Mucosa of rectum (tissue), 2 donors: ENCODE data around the gene GM2A.

Experiments used
- H3K27ac ChIP-seq, 2 donors: one replicate each; pipeline ENCODE4 v1.7.0; 2013; ENCODE audit warnings: inconsistent platforms in 2 of 2, low read depth in 2 of 2, low read length in 2 of 2
- H3K27me3 ChIP-seq, 2 donors: one replicate each; pipeline ENCODE4 v1.7.0; 2013; ENCODE audit warnings: low read length in 2 of 2; ENCODE audit not compliant: control insufficient read depth in 2 of 2, insufficient read depth in 2 of 2
- H3K36me3 ChIP-seq, 2 donors: one replicate each; pipeline ENCODE4 v1.7.0; 2013; ENCODE audit warnings: low read length in 2 of 2; ENCODE audit not compliant: control insufficient read depth in 2 of 2, insufficient read depth in 2 of 2
- H3K4me1 ChIP-seq, 2 donors: one replicate each; pipeline ENCODE4 v1.7.0; 2013; ENCODE audit warnings: low read length in 2 of 2, mild to moderate bottlenecking in 1 of 2; ENCODE audit not compliant: control insufficient read depth in 2 of 2, insufficient read depth in 2 of 2
- H3K4me3 ChIP-seq, 2 donors: one replicate each; pipeline ENCODE4 v1.7.0; 2013; ENCODE audit warnings: low read length in 2 of 2
- H3K9ac ChIP-seq, 2 donors: one replicate each; pipeline ENCODE4 v1.7.0; 2013; ENCODE audit warnings: low read length in 2 of 2, low read depth in 1 of 2, mild to moderate bottlenecking in 1 of 2
- H3K9me3 ChIP-seq, 2 donors: one replicate each; pipeline ENCODE4 v1.7.0; 2013; ENCODE audit warnings: low read length in 2 of 2; ENCODE audit not compliant: control insufficient read depth in 2 of 2
- donor health status: healthy.
- donor health status: Normal muscosa, but diverticular disease.

GM2A gene

DNA sequence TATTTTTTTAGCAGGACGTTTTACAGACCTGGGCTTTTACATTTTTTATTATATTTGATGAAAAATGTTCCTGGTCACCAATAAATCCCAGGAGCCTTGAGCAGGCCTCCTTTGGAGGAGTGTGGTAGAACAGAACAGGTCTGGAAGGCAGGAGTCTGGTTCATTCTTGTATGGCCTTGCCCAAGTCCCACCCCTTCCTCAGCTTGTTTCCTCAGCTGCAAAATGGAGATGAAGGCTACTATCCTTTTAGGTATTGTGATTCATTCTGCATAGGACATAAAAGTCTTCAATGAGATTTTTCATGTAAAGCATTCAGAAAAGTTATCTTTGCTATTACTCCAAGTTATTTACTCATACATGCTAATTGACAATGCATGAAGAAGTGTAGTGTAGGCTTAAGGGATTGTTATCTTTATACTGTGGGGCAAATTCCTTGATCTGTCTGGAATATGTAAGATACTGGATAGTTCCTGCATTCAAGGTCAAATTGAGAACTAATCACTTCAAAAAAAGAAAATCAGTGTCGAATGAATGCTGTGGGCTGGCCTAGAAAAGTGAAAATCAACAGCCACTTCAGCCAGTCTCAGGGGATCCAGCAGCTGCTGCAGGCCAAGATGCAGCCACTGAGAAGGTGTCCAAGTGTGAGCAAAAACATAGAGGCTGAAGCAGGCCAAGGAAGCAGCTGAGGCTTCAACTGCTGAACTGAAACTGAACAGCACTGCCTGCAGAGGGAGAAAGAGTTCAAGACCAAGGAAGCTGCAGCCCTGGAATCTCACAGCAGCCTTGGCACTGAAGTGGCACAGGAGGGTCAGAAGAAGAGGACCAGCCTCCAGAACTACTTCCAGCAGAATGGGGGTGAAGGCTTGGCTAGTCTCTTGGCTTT lies 66.1 kb downstream of the GM2A start:
- H3K4me1 ChIP-seq = no peaks in the 10 kb centered on the region
- H3K9me3 ChIP-seq = no peaks in the 10 kb centered on the region
- H3K9ac ChIP-seq = no peak overlapping the region
- no peak overlapping the region for H3K27ac ChIP-seq
- no peaks in the 10 kb centered on the region for H3K36me3 ChIP-seq
- no peaks in the 10 kb centered on the region for H3K27me3 ChIP-seq
- H3K4me3 ChIP-seq = no peak overlapping the region
